H9 (cell line): Measurements from ENCODE around the gene GHITM. TPM values are rescaled to one million over a fixed set of nuclear protein-coding genes. Genes with fewer than 3 reads are reported as not detected.

Experiments used
- DNase-seq: peaks from one replicate; pipeline ENCODE4 v3.0.0-alpha.2; 2017
- H2AFZ ChIP-seq: one replicate; pipeline ENCODE4 v1.6.1; 2013; ENCODE audit warnings: mild to moderate bottlenecking, low read length, control low read depth, moderate library complexity
- H2AK5ac ChIP-seq: 2 replicates; pipeline ENCODE4 v1.6.1; 2013; ENCODE audit warnings: low read length, control low read depth, mixed read lengths; ENCODE audit not compliant: insufficient read length
- H2BK120ac ChIP-seq: one replicate; pipeline ENCODE4 v1.6.1; 2013; ENCODE audit warnings: low read depth, mild to moderate bottlenecking, low read length, control low read depth, inconsistent platforms; ENCODE audit not compliant: poor library complexity, severe bottlenecking
- H2BK12ac ChIP-seq: 2 replicates; pipeline ENCODE4 v1.6.1; 2013; ENCODE audit warnings: low read length, control low read depth, mixed read lengths, low read depth; ENCODE audit not compliant: insufficient read length
- H2BK15ac ChIP-seq: 2 replicates; pipeline ENCODE4 v1.6.1; 2013; ENCODE audit warnings: low read depth, low read length, control low read depth
- H2BK20ac ChIP-seq: one replicate; pipeline ENCODE4 v1.6.1; 2013; ENCODE audit warnings: low read depth, mild to moderate bottlenecking, low read length, control low read depth, inconsistent platforms; ENCODE audit not compliant: poor library complexity, severe bottlenecking
- H2BK5ac ChIP-seq: 2 replicates; pipeline ENCODE4 v1.6.1; 2013; ENCODE audit warnings: low read length, control low read depth, mixed read lengths; ENCODE audit not compliant: insufficient read length
- H3K14ac ChIP-seq: 2 replicates; pipeline ENCODE4 v1.6.1; 2013; ENCODE audit warnings: low read length, control low read depth; ENCODE audit not compliant: insufficient read depth
- H3K18ac ChIP-seq: 2 replicates; pipeline ENCODE4 v1.6.1; 2013; ENCODE audit warnings: low read depth, mild to moderate bottlenecking, mixed read lengths, low read length, control low read depth; ENCODE audit not compliant: insufficient read length
- H3K23ac ChIP-seq: 2 replicates; pipeline ENCODE4 v1.6.1; 2013; ENCODE audit warnings: low read length, control low read depth, mixed read lengths, low read depth; ENCODE audit not compliant: insufficient read length
- H3K23me2 ChIP-seq: 2 replicates; pipeline ENCODE4 v1.6.1; 2013; ENCODE audit warnings: low read depth, mild to moderate bottlenecking, mixed read lengths, low read length, control low read depth; ENCODE audit not compliant: insufficient read length, poor library complexity, severe bottlenecking
- H3K27ac ChIP-seq: 2 replicates; pipeline ENCODE4 v1.5.1; 2013; ENCODE audit warnings: low read length, control low read depth, mixed read lengths, low read depth; ENCODE audit not compliant: insufficient read length
- H3K27me3 ChIP-seq: 2 replicates; pipeline ENCODE4 v1.6.1; 2013; ENCODE audit warnings: low read length, control low read depth, inconsistent platforms; ENCODE audit not compliant: insufficient read depth
- H3K4ac ChIP-seq: 2 replicates; pipeline ENCODE4 v1.6.1; 2013; ENCODE audit warnings: low read depth, mild to moderate bottlenecking, control low read depth, inconsistent platforms, low read length, moderate library complexity
- H3K4me1 ChIP-seq: 2 replicates; pipeline ENCODE4 v1.6.1; 2013; ENCODE audit warnings: low read length, control low read depth, inconsistent platforms; ENCODE audit not compliant: insufficient read depth
- H3K4me2 ChIP-seq: 2 replicates; pipeline ENCODE4 v1.6.1; 2013; ENCODE audit warnings: low read length, control low read depth, mixed read lengths; ENCODE audit not compliant: insufficient read length, insufficient read depth
- H3K56ac ChIP-seq: 2 replicates; pipeline ENCODE4 v1.6.1; 2013; ENCODE audit warnings: low read depth, mild to moderate bottlenecking, mixed read lengths, low read length, control low read depth; ENCODE audit not compliant: insufficient read length
- H3K79me1 ChIP-seq: 2 replicates; pipeline ENCODE4 v1.6.1; 2013; ENCODE audit warnings: low read depth, mild to moderate bottlenecking, moderate library complexity, low read length, control low read depth, inconsistent platforms; ENCODE audit not compliant: insufficient read depth, poor library complexity, severe bottlenecking
- H3K79me2 ChIP-seq: 2 replicates; pipeline ENCODE4 v1.6.1; 2013; ENCODE audit warnings: low read length, control low read depth, inconsistent platforms; ENCODE audit not compliant: insufficient read depth
- H3K9ac ChIP-seq: 2 replicates; pipeline ENCODE4 v1.6.1; 2013; ENCODE audit warnings: low read length, control low read depth, mixed read lengths; ENCODE audit not compliant: insufficient read length; ENCODE audit errors: extremely low read depth
- H3K9me3 ChIP-seq: one replicate; pipeline ENCODE4 v1.6.1; 2013; ENCODE audit warnings: low read depth, low read length, inconsistent platforms; ENCODE audit not compliant: control insufficient read depth
- H3T11ph ChIP-seq: one replicate; pipeline ENCODE4 v1.6.1; 2013; ENCODE audit warnings: mild to moderate bottlenecking, low read length, control low read depth, inconsistent platforms
- H4K20me1 ChIP-seq: one replicate; pipeline ENCODE4 v1.6.1; 2013; ENCODE audit not compliant: control insufficient read depth, insufficient read length, insufficient read depth
- H4K5ac ChIP-seq: 2 replicates; pipeline ENCODE4 v1.6.1; 2013; ENCODE audit warnings: low read depth, mild to moderate bottlenecking, mixed read lengths, low read length, control low read depth; ENCODE audit not compliant: insufficient read length
- H4K8ac ChIP-seq: replicated peaks from 2 replicates; pipeline ENCODE4 v1.6.1; 2013; ENCODE audit warnings: low read length, control low read depth, mixed read lengths, low read depth; ENCODE audit not compliant: insufficient read length
- H4K91ac ChIP-seq: 2 replicates; pipeline ENCODE4 v1.6.1; 2013; ENCODE audit warnings: low read depth, mild to moderate bottlenecking, moderate library complexity, mixed read lengths, low read length, control low read depth; ENCODE audit not compliant: insufficient read length
- H3K27ac Mint-ChIP-seq, 3 experiments: 2 replicates in 2 of 3; 3 replicates in 1 of 3; pipeline ENCODE4 v1.8.0; 2020 to 2021; ENCODE audit warnings: mixed read lengths in 3 of 3, mild to moderate bottlenecking in 1 of 3, moderate library complexity in 1 of 3
- H3K27me3 Mint-ChIP-seq: 2 replicates; pipeline ENCODE4 v1.8.0; 2021; ENCODE audit warnings: low read depth, mild to moderate bottlenecking, moderate library complexity, mixed read lengths
- H3K36me3 Mint-ChIP-seq, 3 experiments: 2 replicates in 2 of 3; 3 replicates in 1 of 3; pipeline ENCODE4 v1.8.0; 2020 to 2021; ENCODE audit warnings: low read depth in 3 of 3, mixed read lengths in 3 of 3; ENCODE audit not compliant: insufficient read depth in 1 of 3
- H3K4me1 Mint-ChIP-seq, 2 experiments: 2 replicates each; pipeline ENCODE4 v1.8.0; 2020; ENCODE audit warnings: mixed read lengths in 2 of 2
- H3K4me3 Mint-ChIP-seq, 2 experiments: 2 replicates in 1 of 2; 3 replicates in 1 of 2; pipeline ENCODE4 v1.8.0; 2020 to 2021; ENCODE audit warnings: mild to moderate bottlenecking in 2 of 2, mixed read lengths in 2 of 2, moderate library complexity in 1 of 2
- H3K9me3 Mint-ChIP-seq, 2 experiments: 2 replicates in 1 of 2; 3 replicates in 1 of 2; pipeline ENCODE4 v1.8.0; 2020; ENCODE audit warnings: mild to moderate bottlenecking in 2 of 2, mixed read lengths in 2 of 2, moderate library complexity in 1 of 2
- CTCF ChIP-seq: fragments of 200-600 bp; sonication (generic); conservative IDR thresholded peaks from 3 replicates; pipeline ENCODE4 v1.8.0; 2021; ENCODE audit warnings: antibody characterized with exemption, mild to moderate bottlenecking
- WGBS: extraction: QIAGEN DNeasy Blood & Tissue Kit; methylation state at CpG from one replicate; pipeline ENCODE4 v1.1.7; 2013; ENCODE audit warnings: missing lambda C conversion rate, low lambda C conversion rate, mixed read lengths; ENCODE audit not compliant: insufficient read length; ENCODE audit errors: extremely low coverage; 5-methylcytosine and 5-hydroxymethylcytosine counted together
- total RNA-seq: library from RNA; stranded (reverse); gene quantifications from 2 replicates; pipeline ENCODE4 v1.2.1, GENCODE V29; 2021

The GHITM gene
- total RNA-seq, 1 experiment from 2014 or later, result 95.6 TPM

- Histone ChIP-seq H3T11ph (no peak overlapping the region), H3K18ac (no peak overlapping the region), H3K79me2 (no peaks in the 10 kb centered on the region), H3K9ac (no peak overlapping the region), H4K91ac (no peak overlapping the region), H3K79me1 (no peaks in the 10 kb centered on the region), H2AFZ (no peak overlapping the region), H2BK120ac (no peak overlapping the region), H2BK12ac (no peak overlapping the region), H3K56ac (no peak overlapping the region), H3K23me2 (no peaks in the 10 kb centered on the region), H2BK5ac (no peak overlapping the region), H3K4me2 (no peak overlapping the region), H3K14ac (no peak overlapping the region; the same call in 1 of the 2 replicates), H3K27ac (no peak overlapping the region), H3K4ac (no peak overlapping the region), H3K9me3 (no peaks in the 10 kb centered on the region), H4K20me1 (no peaks in the 10 kb centered on the region), H2BK20ac (no peak overlapping the region), H4K5ac (no peak overlapping the region), H2AK5ac (no peak overlapping the region), H3K27me3 (no peaks in the 10 kb centered on the region), H2BK15ac (no peak overlapping the region), H3K4me1 (no peaks in the 10 kb centered on the region), H3K23ac (no peak overlapping the region), H4K8ac (no peak overlapping the region)
- peaks cover 7% of the 10 kb centered on the region for H3K27me3 Mint-ChIP-seq
- no peaks in the 10 kb centered on the region for H3K9me3 Mint-ChIP-seq
- H3K4me3 Mint-ChIP-seq, result no peak overlapping the region
- WGBS, result no CpG with 5 or more reads among the region's 11 CpGs
- TF ChIP-seq CTCF, result no peak
- H3K27ac Mint-ChIP-seq, result no peak overlapping the region
- no peak for DNase-seq
- peaks cover 0 to 2% (median 0%) of the 10 kb centered on the region in 3 experiments; a peak in 2 of 7 replicates for H3K36me3 Mint-ChIP-seq
- H3K4me1 Mint-ChIP-seq, result no peaks in the 10 kb centered on the region
These were observed 62.4 kb downstream of the GHITM start for GRCh38 chr10:84201682-84202081.
